CD4-positive, alpha-beta T cell treated with Interleukin-15 for 1 hour (primary cell): ENCODE measurements around the gene YLPM1.

Experiments used
- DNase-seq: peaks from one replicate; pipeline ENCODE4 v3.0.0-alpha.2; 2020

YLPM1 gene

DNA sequence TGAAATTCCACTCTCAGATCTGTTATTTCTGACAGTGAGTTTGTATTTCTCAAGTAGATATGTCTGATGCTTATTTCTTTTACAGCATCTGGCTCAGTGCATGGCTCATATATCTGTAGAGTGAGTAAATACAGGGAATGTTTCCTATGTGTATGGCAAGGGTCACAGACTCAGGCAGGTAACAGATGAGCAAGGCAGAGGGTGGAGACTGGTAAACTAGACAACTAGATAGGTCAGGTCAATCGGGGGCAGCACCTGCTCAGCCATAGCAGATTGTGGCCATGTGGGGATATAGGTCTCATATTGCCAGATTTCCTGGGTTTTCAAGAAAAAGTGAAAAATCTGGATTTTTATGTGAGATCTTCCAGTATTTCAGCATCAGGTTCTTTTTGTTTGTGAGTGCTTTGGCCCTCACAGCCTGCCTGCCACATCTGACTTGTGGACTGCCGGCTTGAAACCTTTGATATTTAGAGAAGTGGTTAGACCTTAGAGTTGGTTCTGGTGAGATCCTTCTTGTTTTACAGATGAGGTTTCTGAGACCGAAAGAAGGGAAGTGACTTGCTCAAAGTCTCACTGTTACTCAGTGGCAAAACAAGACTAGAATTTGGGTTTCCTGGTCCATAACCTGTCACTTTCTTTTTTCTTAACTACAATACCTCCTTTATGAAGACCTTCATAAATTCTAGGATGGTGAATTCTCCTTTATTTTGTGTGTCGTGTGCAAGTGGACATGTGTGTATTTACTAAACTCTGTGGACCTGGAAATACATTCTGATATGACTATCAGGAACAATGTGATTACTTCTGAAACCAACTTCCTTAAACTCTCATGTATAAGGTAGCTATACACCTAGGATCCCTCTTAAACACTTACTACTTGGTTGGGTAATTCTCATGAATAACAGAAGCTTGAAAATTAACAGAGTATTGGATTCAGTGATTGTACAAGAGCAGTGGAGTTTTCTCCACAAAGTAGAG lies 78.4 kb downstream of the YLPM1 start:
- DNase-seq = peak; percentile 25

DNA sequence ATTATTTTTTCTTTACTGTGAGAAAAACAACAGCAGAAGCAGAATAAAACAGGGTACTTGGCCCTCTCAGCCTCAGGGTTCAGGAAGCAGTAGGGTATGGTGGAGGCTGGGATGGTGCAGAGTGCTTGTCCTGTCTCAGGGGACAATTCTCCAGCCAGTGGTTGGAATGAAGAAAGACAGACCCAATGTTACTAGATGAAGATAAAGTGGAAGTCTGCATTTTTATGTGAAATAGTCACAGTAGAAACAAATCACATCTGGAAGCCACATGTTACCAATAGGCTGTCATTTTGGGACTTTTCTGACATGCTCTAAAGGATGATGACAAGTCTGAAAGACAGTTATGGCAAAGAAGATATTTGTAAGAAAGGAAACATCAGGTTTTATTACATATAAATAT lies 80.5 kb downstream of the YLPM1 start:
- no peak for DNase-seq

DNA sequence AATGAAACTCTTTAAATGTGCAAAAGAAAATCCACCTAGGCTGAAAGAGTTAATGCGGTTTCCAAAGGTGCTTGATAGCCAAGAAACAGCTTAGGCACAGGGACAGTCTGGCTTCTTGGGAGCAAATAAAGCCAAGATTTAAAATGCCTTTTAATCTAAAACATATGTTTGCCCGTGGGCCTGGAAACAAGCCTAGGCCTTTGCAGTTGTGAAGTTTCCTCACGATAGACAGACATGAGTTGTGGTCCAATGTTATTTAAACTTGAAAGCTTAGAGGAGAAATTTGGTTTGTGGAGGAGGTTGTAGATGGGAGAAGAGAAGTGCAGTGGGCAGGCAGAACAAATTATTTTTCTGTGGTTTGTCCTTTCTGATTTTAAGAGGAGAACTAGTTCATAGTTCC lies 83.1 kb downstream of the YLPM1 start:
- DNase-seq = no peak

DNA sequence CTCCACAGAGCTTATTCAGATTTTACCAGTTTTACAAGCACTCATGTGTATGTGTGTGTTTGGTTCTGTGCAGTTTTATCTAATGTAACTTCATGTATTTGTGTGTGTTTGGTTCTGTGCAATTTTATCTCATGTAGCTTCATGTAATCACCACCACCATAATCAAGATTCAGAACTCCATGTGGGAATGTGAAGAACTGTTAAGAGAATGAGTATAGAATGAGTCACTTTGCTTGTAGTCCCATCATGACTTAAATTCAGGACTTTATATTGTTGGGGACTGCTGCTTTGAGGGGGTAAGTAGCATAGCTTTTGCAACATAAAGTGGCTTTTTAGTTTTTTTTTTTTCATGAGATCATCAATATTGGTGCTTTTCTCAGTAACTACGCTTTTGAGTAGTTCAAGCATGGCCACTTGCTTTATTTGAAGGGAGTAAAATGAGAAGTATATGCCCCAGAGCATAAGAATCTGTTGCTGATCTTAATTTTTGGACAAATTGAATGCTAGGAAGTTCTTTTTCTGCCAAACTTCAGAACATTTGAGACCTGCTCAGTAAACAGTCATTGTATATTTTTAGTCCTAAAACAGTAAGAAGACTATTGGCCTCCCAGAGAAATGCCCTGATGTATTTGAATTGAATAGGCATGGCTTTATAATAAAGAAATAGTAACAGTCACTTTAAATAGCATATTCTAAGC lies 84.0 kb downstream of the YLPM1 start:
- DNase-seq = no peak

DNA sequence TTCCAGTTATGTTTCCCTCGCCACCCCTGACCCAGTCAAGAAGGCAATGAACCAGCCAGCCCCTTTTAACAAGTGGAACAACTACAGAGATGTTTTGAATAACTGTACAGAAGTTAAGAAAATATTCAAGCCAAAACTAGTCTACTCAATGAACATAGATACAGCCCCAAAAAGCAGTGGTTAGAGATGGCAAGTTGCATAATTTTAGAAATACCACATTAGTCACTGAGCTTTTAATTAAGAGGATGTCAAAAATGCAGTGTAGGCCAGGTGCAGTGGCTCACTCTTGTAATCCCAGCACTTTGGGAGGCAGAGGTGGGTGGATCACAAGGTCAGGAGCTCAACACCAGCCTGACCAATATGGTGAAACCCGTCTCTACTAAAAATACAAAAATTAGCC lies 85.7 kb downstream of the YLPM1 start:
- DNase-seq = no peak

DNA sequence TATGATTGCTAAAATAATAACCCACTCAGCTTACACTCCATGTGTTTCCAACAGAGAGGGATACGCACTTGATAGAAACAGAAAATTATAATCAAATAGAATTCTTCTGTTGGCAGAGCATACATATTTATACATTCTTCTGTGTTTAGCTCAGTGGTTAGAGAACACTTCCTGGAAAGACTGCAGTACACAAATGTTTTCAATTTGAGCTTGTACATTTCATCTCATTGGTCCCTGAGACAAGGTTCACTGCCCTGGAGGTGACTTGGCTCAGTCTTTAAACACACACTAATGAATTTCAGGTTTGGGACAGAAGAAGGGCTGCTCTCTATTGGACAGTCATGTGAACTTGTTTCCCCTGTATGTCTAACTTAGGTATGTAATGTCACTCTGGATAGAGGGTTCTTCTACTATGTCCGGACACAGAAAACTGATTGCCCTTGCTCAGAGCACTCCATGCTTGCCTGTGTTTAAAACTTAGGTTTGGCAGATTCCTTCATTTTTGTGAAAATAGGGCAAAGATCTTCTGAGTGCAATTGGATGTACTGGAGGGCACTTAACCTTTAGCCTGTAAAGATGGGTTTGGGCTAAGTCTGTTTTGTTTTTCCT lies 89.9 kb downstream of the YLPM1 start:
- DNase-seq = no peak

DNA sequence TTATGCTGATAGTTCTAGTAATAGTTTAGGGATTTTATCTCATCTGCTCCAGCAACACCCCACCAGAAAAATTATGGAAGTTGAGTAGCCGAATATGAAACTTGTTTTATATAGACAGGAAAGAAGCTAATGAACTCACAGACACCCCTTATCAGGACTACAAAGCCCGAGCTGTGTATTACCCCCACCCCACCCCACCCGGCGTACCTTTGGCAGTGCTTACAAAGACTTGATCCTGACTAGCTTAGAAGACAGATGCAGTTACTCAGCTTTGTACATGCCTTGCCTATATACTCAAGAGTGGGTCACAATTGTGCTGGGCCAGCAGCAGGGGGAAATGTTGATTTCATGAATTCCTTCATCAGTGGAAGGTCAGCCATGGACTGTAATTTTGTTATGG lies 90.5 kb downstream of the YLPM1 start:
- no peak for DNase-seq

DNA sequence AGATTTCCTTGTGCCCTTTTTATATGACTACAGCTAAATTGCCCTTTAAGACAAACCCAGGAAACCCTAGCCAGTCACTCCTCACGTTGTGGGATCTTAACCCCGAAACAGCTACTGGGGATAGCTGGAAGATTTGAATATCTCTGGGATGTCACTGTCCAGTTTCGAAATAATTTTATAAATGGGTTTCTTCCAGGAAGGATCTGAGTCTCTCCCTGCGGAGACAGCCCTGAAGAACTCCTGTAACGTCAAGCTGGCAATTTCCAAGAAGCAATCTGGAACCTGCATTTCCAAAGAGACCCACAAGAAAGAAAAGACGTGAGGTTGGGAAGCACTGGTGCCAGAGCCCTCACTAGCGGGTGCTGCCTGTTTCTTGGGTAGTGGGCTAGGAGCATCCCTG lies 91.9 kb downstream of the YLPM1 start:
- DNase-seq = no peak

DNA sequence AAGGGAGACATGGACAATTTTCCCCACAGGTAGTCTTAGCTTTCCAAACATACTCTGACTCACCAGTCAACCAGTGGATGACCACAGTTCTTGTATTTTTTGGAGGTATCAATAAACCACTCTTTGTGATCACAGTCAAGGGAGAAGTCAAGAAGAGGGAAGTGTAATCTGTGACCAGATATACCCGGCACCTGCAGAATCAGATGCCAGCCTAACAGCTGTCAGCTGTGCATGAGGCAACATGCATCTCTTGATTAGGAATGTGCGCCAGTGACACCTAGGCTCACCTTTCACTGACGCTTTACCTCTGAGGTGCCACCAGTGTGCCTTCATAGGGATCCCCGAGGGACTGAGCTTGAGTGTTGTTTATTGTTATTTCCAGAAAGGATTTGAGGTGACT lies 92.8 kb downstream of the YLPM1 start:
- no peak for DNase-seq

DNA sequence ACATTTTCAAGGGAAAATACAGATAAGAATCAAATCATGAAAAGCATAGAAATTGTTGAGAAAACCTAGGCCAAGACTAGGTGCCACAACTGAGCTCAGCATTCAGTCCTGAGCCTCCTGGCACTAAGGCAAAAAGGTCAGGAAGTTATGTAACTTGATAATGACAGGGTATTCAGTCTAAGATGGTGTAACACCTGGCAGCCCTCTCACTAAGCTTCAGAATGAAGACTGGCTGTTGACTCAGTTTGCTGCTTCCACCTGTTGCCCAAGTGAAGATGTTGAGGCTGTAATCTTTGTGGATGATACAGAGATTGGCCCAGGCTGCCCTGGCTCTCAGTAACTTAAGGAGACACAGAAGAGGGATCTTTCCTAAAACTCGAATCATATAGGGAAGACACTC lies 93.2 kb downstream of the YLPM1 start:
- no peak for DNase-seq

DNA sequence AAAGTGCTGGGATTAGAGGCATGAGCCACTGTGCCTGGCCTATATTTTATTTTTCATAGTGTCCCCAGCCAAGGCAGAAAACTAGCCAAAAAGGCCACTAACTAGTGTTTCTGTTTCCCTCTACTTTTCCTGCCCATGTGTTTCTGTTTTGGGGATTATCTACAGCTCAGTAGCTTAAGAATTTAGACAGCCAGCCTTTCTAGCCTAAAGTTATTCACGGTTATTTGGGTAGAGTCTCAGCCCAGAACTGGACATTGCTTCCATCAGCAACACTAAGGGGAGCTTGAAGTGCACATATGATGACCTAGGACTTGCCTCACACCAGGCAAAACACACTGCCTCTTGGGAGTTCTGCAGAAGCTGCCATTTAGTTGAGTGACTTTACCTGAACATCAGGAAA lies 94.9 kb downstream of the YLPM1 start:
- DNase-seq = no peak

DNA sequence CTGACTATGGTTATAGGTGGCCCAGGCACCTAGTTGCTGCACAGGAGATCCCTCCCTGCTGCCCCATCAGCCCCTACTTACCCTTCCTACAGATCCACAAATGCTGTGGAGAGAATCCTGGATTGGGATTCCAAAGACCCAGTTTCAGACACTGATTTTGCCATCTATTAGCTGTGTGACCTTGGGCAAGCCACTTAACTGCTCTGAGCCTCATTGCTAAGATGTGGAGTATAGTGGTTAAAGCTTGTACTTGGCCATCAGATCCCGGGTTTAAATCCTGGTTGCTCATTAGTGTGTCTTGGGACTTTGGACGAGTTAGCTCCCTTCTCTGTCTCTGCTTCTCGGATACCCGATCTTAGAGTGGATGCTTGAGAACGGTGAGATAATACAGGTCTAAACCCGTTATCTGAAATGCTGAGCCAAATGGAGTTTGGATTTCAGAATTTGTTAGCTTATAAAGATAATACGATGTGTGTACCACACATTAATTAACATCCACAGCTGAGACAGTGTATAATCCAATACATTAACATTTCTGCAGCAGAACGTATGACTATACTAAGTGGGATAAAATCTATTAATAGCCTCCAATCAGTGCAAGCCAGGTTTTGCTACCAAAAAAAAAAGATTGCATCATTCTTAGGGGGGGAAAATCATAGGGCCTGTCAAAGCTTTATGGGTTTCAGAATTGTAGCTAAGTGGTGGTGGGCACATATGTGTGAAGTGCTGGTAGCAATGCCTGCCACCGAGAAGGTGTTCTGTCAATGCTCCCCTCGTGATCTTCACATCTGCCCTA lies 96.8 kb downstream of the YLPM1 start:
- DNase-seq = no peak

DNA sequence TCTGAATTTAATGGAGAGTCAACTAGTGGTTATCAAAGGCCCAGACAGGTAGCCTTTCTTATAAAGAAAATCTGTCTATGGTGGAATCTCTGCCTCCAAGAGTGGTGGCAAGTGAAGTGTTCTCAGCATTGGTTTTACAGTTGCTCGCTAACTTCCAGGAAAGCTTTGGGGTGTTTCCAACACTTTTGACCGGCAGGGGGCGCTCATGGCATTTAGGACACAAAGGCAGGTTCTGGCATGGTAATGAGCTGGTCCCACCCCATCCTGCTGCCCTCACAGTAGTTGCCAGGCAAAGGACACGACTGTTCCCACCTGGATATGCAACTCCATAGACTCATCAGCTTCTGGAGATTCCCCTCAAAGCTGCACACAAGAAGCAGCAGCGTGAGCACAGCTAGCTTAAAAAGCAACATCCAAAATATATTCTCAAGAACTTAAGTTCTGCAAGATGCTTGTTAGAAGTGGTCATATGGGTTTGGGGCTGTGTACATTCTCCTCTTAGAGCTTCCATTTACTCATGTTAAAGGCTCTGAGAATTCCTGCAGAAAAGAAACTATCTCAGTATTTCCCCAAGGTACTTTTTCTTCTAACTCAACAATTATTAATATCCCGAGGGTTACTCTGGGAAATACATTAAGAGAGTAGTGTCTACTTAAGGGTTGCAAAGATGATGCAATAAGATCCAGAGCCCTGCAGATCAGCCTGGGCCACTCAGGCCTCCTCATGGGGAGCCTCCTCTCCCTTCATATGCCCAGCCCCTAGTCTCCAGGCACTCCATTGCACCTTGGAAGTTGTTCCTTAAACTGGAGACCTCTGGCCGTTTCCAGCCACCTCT lies 98.0 kb downstream of the YLPM1 start:
- DNase-seq = peak; percentile 83

DNA sequence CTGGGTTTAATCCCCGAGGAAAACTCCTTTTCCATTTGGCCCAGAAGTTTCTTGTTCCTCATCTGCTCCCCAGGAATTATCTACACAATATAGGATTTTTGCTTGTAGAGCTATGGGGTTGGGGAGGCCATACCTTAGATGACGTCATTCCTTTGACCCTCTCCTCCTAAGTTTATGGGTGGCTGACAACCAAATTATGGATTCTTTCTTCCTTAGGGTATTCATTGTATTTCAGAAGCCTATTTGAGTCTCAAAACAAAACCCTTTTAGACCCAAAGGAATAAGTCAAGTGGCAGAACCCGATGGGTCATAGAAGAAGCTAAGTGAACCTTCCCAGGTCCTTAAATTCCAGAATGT lies 98.6 kb downstream of the YLPM1 start:
- no peak for DNase-seq

DNA sequence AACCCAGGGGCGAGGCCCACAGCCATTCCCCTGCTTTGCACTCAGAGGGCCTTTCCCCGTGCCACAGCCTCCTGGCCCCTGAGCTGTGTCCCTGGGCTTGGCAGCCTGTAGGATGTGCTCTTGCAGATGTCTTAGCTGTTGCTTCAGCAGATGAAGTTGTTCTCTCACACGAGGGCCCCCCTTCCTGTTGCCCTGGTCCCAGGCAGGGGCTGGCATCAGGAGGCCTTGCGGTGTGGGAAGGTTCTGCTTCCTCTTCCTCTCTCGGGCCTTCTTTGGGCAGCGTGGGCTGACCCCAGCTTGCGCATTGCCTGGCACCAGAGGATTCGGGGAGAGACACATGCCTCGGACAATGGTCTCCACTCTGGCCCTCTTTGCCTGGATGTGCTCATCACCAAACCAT lies 100.2 kb downstream of the YLPM1 start:
- peak; percentile 18 for DNase-seq

DNA sequence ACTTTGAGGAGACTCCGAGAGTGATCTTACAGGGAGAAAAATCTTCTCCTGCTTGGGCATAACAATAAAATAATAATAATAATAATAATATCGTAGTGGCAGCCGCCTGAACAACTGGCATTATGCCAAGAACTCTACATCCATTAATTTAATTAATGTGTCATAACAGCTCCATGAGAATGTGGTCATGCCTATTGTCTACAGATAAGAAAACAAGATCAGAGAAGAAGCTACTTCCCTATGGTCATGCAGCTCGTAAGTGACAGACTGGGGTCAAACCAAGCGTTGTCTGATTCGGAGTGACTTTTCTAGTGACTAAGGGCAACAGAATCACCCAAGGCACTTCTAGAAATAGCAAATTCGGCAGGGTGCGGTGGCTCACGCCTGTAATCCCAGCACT lies 101.1 kb downstream of the YLPM1 start:
- no peak for DNase-seq

DNA sequence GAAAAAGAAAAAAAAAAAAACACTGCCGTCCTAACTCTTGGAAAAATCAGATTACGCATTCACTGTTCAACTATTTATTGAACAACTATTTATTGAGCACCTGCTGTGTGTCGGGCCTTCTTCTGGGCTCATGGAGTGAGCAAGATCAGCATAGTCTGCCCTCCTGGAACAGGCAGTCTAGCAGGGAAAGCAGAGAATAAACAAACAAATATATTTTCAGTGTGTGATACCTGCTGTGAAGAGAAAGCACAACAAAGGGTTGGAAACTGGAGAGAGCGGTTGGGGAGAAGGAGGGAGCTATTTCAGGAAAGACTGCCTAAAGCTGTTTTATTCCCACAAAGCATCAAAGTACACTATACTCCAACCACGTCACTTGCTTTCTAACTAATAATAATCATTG lies 102.0 kb downstream of the YLPM1 start:
- no peak for DNase-seq

DNA sequence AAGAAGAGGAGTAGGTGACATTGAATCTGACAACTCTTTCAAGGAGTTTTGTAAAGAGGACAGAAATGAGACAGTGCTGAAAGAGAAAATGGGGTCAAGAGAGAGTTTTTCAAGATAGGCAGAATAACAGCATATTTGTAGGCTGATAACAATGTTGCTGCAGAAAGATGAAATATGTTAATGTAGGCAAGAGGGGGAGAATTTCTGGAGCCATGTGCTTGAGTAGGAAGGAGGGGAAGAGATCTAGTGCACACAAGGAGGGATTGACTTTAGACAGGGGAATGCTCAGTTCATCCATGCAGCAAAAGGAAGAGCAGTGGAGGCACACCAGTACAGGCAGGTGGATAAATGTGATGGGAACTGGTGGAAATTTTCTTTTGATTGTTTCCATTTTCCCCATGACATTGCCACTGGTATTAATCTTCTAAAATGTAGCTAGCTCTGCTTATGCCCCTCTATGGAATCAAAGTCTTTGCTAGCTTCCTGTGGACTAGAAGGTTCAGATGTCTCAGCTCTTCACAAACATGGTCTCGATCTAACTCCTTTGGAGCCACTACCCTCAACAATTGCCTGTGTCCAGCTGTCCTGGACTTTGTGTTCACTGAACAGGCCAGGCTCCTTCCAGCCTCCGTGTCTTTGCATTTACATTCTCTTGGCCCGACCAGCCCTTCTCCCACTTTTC lies 103.7 kb downstream of the YLPM1 start:
- DNase-seq = no peak

DNA sequence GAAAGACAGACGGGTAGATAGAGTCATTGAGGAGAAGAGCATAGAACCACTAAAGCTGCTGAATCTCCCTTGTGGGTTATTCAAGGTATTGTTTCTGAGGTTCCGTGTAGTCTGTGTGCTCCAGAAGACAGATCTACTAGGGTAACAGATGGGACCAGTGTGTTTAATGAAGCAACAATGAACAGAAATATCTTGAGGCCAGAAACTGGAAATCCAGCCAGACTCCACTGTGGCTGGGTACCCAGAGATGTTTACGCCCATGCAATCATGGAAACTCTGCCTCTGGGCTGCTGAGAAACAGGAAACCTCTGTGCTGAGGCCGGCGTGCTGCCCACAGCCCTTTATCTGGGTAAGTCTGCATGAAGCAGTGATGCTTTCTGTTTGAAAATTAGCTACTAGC lies 104.6 kb downstream of the YLPM1 start:
- peak; percentile 23 for DNase-seq

DNA sequence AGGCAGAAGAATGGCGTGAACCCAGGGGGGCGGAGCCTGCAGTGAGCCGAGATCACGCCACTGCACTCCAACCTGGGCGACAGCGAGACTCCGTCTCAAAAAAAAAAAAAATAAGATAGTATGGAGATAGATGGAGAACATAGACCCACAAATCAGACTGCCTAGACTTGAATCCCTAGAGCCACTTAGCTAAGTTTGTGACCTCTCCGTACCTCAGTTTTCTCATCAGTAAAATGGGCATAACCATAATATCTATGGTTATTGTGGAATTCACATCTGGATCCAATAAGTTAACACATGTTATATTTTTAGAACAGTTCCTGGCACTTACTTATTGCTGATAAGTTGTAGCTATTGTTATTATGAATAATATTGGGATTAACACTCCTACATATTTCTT lies 105.6 kb downstream of the YLPM1 start:
- DNase-seq = no peak

DNA sequence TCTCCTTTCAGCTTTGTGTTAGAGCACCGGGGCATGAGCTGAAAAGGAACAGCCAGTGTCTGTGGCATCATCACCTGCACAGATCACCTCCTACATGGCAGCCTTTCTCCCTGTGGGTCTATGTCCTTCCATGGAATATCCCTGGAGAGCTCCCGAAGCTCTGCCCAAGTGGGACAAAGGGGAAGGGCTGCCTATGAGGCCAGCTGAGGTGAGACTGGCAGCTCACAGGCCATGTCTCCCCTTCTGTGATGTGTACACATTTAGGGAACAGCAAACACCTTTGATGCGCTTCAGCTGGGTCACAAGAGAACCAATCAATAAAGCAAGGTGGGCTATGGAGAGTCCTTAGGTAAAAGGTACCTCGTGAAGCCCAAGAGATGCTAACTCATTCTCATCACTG lies 108.7 kb downstream of the YLPM1 start:
- no peak for DNase-seq

DNA sequence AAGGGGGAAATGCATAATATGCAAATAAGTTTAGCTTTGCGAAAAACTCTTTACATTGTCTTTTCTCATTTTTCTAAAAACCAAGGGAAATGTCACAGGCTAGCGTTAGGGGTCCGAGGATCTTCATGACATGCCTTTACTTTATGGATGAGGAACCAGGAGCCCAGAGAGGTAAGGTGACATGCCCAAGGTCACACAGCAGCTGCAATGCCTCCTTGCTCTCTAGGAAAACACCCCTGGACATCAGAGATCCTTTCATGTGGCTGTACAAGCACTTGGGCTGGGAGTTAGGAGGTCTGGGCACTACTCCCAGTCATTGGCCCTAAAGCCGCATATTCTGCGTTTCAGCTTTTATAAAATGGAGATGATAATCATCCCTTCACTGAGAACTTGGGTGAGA lies 112.1 kb downstream of the YLPM1 start:
- no peak for DNase-seq
